K562 (cell line): ENCODE results near the gene PTPN5. TPM values are rescaled to one million over a fixed set of nuclear protein-coding genes. Genes with fewer than 3 reads are reported as not detected.

ENCODE experiments used
- ATAC-seq: fragments of 200-7000 bp; cut with Tn5 transposase; 3 replicates; pipeline ENCODE4 v1.9.1; 2020; ENCODE audit warnings: moderate library complexity
- BruUV-seq: library from RNA; stranded (reverse); fragments of 400-500 nt; replicated peaks from 2 replicates; lab custom pipeline; 2021; lab: Mats Ljungman, UMichigan
- CTCF ChIA-PET: fragments of 300-600 bp; formaldehyde crosslinking; extraction: SDS; loops from one replicate; lab custom pipeline; 2021; ENCODE audit warnings: low intra/inter-chr PET ratio; lab: Yijun Ruan, JAX
- POLR2A ChIA-PET: fragments of 300-600, 350-650 bp; sonication (Branson Sonifier 250); formaldehyde crosslinking; extraction: SDS; loops from one replicate; lab custom pipeline; 2021; ENCODE audit warnings: antibody characterized with exemption, inconsistent platforms; lab: Yijun Ruan, JAX
- DNase-seq, 4 experiments: peaks; one replicate each; pipeline versions ENCODE4 v3.0.0 to v3.0.0-alpha.2; 2011 to 2018; ENCODE audit warnings: low spot score in 3 of 4, mixed read lengths in 3 of 4; ENCODE audit errors: extremely low read depth in 1 of 4
- FAIRE-seq: peaks from 2 replicates; lab custom pipeline; 2011; peaks lifted over from hg19 to GRCh38; lab: Jason Lieb, UNC
- H2AFZ ChIP-seq: 2 replicates; pipeline ENCODE4 v1.6.0; 2011; ENCODE audit warnings: low read depth, low read length, control low read depth, inconsistent platforms
- H3K27ac ChIP-seq: fragments of 200-600 bp; 3 replicates; pipeline ENCODE4 v1.8.0; 2011; ENCODE audit warnings: low read depth, mild to moderate bottlenecking, control low read depth, inconsistent platforms, low read length, moderate library complexity, mixed read lengths; ENCODE audit errors: extremely low read depth
- H3K27me3 ChIP-seq, 2 experiments: fragments of 300-600 bp in 1 of 2; 2 replicates in 1 of 2; 3 replicates in 1 of 2; pipeline versions ENCODE4 v1.6.0 to v1.8.0; 2011; ENCODE audit warnings: inconsistent platforms in 2 of 2, low read length in 2 of 2, mild to moderate bottlenecking in 1 of 2, mixed read lengths in 1 of 2, moderate library complexity in 1 of 2; ENCODE audit not compliant: control insufficient read depth in 2 of 2, insufficient read depth in 2 of 2
- H3K36me3 ChIP-seq: fragments of 300-600 bp; 3 replicates; pipeline ENCODE4 v1.8.0; 2011; ENCODE audit warnings: mild to moderate bottlenecking, low read length, inconsistent platforms; ENCODE audit not compliant: control insufficient read depth, insufficient read depth
- H3K4me1 ChIP-seq, 2 experiments: fragments of 200-600 bp in 1 of 2; replicated peaks in 1 of 2; 2 replicates in 1 of 2; 3 replicates in 1 of 2; pipeline versions ENCODE4 v1.5.1 to v1.8.0; 2011; ENCODE audit warnings: inconsistent platforms in 2 of 2, low read length in 2 of 2, mild to moderate bottlenecking in 1 of 2, mixed read lengths in 1 of 2, moderate library complexity in 1 of 2; ENCODE audit not compliant: control insufficient read depth in 2 of 2, insufficient read depth in 2 of 2
- H3K4me2 ChIP-seq: 2 replicates; pipeline ENCODE4 v1.6.1; 2011; ENCODE audit warnings: low read length, control low read depth, inconsistent platforms, mixed read lengths; ENCODE audit not compliant: insufficient read depth
- H3K4me3 ChIP-seq: fragments of 200-600 bp; sonication (generic), shearing (Covaris generic); 2 replicates; pipeline ENCODE4 v1.5.1; 2016; ENCODE audit warnings: control low read depth, inconsistent platforms
- H3K79me2 ChIP-seq: fragments of 200-600 bp; 3 replicates; pipeline ENCODE4 v1.8.0; 2011; ENCODE audit warnings: low read length, inconsistent platforms; ENCODE audit not compliant: control insufficient read depth, insufficient read depth
- H3K9ac ChIP-seq, 2 experiments: 2 replicates each; pipeline versions ENCODE4 v1.6.0 to v1.6.1; 2011; ENCODE audit warnings: low read depth in 2 of 2, low read length in 2 of 2, control low read depth in 1 of 2, inconsistent platforms in 1 of 2, mild to moderate bottlenecking in 1 of 2, mixed read lengths in 1 of 2; ENCODE audit not compliant: insufficient read depth in 1 of 2
- H3K9me1 ChIP-seq: one replicate; pipeline ENCODE4 v1.6.0; 2011; ENCODE audit warnings: inconsistent platforms, mild to moderate bottlenecking, low read length, moderate library complexity; ENCODE audit not compliant: control insufficient read depth, insufficient read depth
- H3K9me3 ChIP-seq: replicated peaks from 2 replicates; pipeline ENCODE4 v1.5.1; 2011; ENCODE audit warnings: low read depth, low read length, inconsistent platforms; ENCODE audit not compliant: control insufficient read depth, insufficient read depth
- H4K20me1 ChIP-seq: replicated peaks from 2 replicates; pipeline ENCODE4 v1.6.1; 2011; ENCODE audit warnings: low read length, inconsistent platforms, mixed read lengths; ENCODE audit not compliant: control insufficient read depth, insufficient read depth
- ATF1 ChIP-seq, 2 experiments: fragments of 450-650 bp in 1 of 2; IDR thresholded peaks; 2 replicates each; pipeline ENCODE4 v1.6.1; 2016; ENCODE audit warnings: missing compliant biosample characterization in 1 of 2, missing genetic modification characterization in 1 of 2
- CREM ChIP-seq: IDR thresholded peaks from 2 replicates; pipeline ENCODE4 v1.6.1; 2014; ENCODE audit warnings: antibody characterized with exemption, low read depth
- CTBP1 ChIP-seq: fragments of 450-650 bp; IDR thresholded peaks from 2 replicates; pipeline ENCODE4 v1.6.1; 2016; ENCODE audit warnings: borderline replicate concordance
- NFE2 ChIP-seq: IDR thresholded peaks from 2 replicates; pipeline ENCODE4 v1.6.1; 2014; ENCODE audit warnings: antibody characterized with exemption, low read depth
- PYGO2 ChIP-seq: fragments of 450-650 bp; IDR thresholded peaks from 2 replicates; pipeline ENCODE4 v1.6.1; 2016; ENCODE audit warnings: mild to moderate bottlenecking, missing genetic modification characterization, moderate library complexity, missing compliant biosample characterization
- TCF7L2 ChIP-seq: fragments of 150-350 bp; IDR thresholded peaks from 2 replicates; pipeline ENCODE4 v1.6.1; 2016; ENCODE audit warnings: low read depth, mild to moderate bottlenecking, low read length, moderate library complexity
- WGBS: fragments of 100-300 bp; shearing (Covaris generic); methylation state at CpG from one replicate; pipeline ENCODE4 v1.1.6; 2016; ENCODE audit warnings: low coverage, mixed read lengths; ENCODE audit not compliant: insufficient coverage; ENCODE audit errors: missing lambda C conversion rate; 5-methylcytosine and 5-hydroxymethylcytosine counted together
- in situ Hi-C: fragments of 300-500 bp; cut with MboI; formaldehyde crosslinking; loops from 4 replicates; pipeline ENCODE4 v1.15.0; 2018; ENCODE audit warnings: inconsistent platforms, mixed read lengths
- intact Hi-C: fragments of 100-400 bp; cut with micrococcal nuclease; formaldehyde crosslinking; loops from 2 replicates; pipeline ENCODE4 v1.14.2; 2022
- polyA plus RNA-seq, 8 experiments: library from polyadenylated mRNA; depleted of rRNA in 4 of 8; stranded (reverse) in 5 of 8; unstranded in 3 of 8; fragments of >200 nt; fragmentation: Nextera tagmentation in 2 of 8; fragmentation: Illumina TruSeq in 1 of 8; extraction: Ambion mirVana in 2 of 8; extraction: Trizol in 1 of 8; gene quantifications; 2 replicates each; pipeline versions ENCODE4 v1.2.1 to v1.2.3, GENCODE V29; 2011 to 2014; ENCODE audit warnings: inconsistent platforms in 1 of 8, missing spikeins in 1 of 8
- total RNA-seq, 7 experiments: library from RNA; depleted of rRNA in 6 of 7; stranded (reverse); fragments of >200 nt in 6 of 7; fragmentation: Illumina TruSeq in 2 of 7; extraction: Trizol in 2 of 7; gene quantifications; 2 replicates each; pipeline versions ENCODE4 v1.2.1 to v1.2.3, GENCODE V29; 2011 to 2021; ENCODE audit warnings: low replicate concordance in 1 of 7

Gene PTPN5
- total and polyA plus RNA-seq, 9 of the 15 experiments (the other 6 are each of a cell fraction or from before 2014, with no cell fraction given) = not detected

DNA sequence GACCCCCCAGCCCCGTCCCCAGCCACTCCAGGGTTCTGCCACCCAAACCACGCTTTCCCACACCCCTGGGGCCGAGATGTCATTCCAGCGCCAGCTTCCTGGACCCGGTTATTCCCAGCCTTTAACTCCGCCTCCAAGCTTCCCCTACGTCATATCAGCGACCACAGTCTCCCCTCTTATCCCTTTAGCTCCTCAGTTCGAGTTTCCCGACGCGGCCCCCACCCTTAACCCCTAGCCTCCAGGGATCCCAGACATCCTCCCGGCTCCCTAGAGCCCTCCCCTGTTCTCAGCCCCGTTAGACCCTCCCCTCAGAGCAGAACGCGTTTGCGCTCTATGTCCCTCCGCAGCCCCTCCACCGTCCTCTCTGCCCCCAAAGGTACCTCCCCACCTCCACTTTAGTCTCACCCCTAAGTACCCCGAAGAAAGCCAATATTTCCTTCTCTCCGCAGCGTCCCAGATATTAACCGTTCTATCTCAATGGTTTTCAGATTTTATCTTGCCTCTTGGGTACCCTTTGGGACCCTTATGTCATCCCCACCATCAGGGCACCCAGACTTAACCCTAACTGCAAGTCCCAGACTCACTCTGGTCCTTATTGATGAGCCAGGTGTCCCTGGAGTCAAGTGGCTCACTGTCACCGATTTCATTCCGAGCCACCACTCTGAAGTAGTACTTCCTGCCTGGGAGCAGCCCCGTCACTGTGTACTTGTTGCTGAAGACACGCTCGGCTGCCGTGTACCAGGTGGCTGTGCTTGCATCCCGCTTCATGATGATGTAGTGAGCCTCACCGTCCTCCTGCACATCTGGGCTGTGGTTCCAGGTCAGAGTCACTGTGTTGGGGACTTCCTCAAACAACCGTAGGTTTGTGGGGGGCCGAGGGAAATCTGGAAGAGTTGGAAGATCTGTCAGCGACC lies 85.0 kb downstream of the PTPN5 start:
- Histone ChIP-seq H3K79me2 (no peaks in the 10 kb centered on the region), H3K27ac (no peak overlapping the region), H3K4me3 (no peak overlapping the region), H3K27me3 (peaks cover 26 to 56% of the 10 kb centered on the region in 2 experiments; a peak in 4 of 5 replicates), H4K20me1 (no peaks in the 10 kb centered on the region), H2AFZ (peak overlapping the region; percentile 36), H3K9me1 (no peaks in the 10 kb centered on the region), H3K4me2 (peak overlapping the region; percentile 38; the same call in 1 of the 2 replicates), H3K36me3 (no peaks in the 10 kb centered on the region), H3K9ac (no peak overlapping the region), H3K9me3 (no peaks in the 10 kb centered on the region), H3K4me1 (peaks cover 4 to 7% of the 10 kb centered on the region in 2 experiments; a peak in 4 of 5 replicates)
- DNase-seq = no peak
- FAIRE-seq = no peak
- no TSS peak for BruUV-seq
- intact Hi-C loops (no loop called here), in situ Hi-C loops (no loop called here)
- peak; percentile 31; the same call in 2 of the 3 replicates for ATAC-seq
- ChIA-PET CTCF (no interaction called here), POLR2A (interaction anchor here (1.0 kb wide), 1 partner anchor 15 kb away, joined by 5 read pairs; no protein-coding TSS in a partner anchor)
- TF ChIP-seq PYGO2 (tag) (no peak), TCF7L2 (no peak), CREM (peak; percentile 19; the same call in 1 of the 2 replicates), NFE2 (no peak), CTBP1 (0 out of 2 replicates have a peak, but pooled peaks have one; percentile 32), ATF1 (CRISPR knock-in tag; IDR thresholded peaks at IDR 0.05) (no peak), ATF1 (tag; IDR thresholded peaks at IDR 0.05) (peak; percentile 14; the same call in 1 of the 2 replicates)
- WGBS = 13% methylated on average over 32 of the region's 34 CpGs
